Epithelial cell of proximal tubule (primary cell): ENCODE data around the gene LMLN. TPM values are rescaled to one million over a fixed set of nuclear protein-coding genes. Genes with fewer than 3 reads are reported as not detected.
"Not testable (repeated sequence)": the region's sequence is repeated elsewhere in the genome, so short reads cannot be mapped to it uniquely, and the experiment has no call there.

ENCODE experiments used
- DNase-seq: peaks from one replicate; pipeline ENCODE4 v3.0.0-alpha.2; 2011; ENCODE audit warnings: low read depth
- H3K4me3 ChIP-seq: 2 replicates; pipeline ENCODE4 v1.5.1; 2011; ENCODE audit warnings: low read depth, mild to moderate bottlenecking, low read length
- total RNA-seq: library from RNA; depleted of rRNA; stranded (reverse); fragments of >200 nt; gene quantifications from 2 replicates; pipeline ENCODE4 v1.2.3, GENCODE V29; 2015
- TF ChIP-seq, protein P1 (sequence below): conservative IDR thresholded peaks from 2 replicates; pipeline ENCODE4 v1.5.1; 2012; ENCODE audit warnings: low read depth, mild to moderate bottlenecking, low read length

The LMLN gene, protein sequence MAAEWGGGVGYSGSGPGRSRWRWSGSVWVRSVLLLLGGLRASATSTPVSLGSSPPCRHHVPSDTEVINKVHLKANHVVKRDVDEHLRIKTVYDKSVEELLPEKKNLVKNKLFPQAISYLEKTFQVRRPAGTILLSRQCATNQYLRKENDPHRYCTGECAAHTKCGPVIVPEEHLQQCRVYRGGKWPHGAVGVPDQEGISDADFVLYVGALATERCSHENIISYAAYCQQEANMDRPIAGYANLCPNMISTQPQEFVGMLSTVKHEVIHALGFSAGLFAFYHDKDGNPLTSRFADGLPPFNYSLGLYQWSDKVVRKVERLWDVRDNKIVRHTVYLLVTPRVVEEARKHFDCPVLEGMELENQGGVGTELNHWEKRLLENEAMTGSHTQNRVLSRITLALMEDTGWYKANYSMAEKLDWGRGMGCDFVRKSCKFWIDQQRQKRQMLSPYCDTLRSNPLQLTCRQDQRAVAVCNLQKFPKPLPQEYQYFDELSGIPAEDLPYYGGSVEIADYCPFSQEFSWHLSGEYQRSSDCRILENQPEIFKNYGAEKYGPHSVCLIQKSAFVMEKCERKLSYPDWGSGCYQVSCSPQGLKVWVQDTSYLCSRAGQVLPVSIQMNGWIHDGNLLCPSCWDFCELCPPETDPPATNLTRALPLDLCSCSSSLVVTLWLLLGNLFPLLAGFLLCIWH
- 2.0 and 4.0 TPM in 2 replicates for total RNA-seq

DNA sequence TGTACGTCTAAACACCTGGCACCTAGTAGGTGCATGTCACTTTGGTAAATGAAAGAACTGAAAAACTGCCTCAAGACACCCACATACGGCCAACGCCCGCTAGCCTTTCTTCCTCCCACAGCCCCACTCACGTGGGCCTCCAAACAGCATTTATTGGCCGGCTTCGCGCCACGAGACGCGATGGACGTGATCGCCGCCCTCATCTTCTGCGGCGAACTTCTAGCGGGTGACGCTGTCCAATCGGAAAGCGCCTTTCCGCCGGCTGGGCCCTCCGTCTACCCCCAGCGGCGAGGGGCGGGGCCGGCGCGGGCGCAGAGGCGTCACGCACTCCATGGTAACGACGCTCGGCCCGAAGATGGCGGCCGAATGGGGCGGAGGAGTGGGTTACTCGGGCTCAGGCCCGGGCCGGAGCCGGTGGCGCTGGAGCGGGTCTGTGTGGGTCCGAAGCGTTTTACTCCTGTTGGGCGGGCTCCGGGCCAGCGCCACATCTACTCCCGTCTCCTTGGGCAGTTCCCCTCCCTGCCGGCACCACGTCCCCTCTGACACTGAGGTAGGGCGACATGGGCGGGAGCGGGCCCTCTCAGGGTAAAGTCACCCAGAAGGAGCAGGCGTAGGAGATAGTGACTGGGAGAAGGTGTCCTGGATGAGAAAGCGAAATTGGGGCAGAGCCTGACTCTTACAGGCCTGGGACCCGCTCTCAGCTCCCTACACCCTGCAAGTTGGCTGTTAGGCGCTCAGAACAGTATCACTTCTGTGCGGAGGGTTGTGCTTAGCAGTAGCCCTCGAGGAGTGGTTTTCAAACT is at the start of gene LMLN:
Gene LMLN, plus strand, starts transcription at position 327 of the 803 bp plus-strand sequence. Its CDS starts 29 bp downstream, at position 356.
- TF ChIP-seq, protein P1, sequence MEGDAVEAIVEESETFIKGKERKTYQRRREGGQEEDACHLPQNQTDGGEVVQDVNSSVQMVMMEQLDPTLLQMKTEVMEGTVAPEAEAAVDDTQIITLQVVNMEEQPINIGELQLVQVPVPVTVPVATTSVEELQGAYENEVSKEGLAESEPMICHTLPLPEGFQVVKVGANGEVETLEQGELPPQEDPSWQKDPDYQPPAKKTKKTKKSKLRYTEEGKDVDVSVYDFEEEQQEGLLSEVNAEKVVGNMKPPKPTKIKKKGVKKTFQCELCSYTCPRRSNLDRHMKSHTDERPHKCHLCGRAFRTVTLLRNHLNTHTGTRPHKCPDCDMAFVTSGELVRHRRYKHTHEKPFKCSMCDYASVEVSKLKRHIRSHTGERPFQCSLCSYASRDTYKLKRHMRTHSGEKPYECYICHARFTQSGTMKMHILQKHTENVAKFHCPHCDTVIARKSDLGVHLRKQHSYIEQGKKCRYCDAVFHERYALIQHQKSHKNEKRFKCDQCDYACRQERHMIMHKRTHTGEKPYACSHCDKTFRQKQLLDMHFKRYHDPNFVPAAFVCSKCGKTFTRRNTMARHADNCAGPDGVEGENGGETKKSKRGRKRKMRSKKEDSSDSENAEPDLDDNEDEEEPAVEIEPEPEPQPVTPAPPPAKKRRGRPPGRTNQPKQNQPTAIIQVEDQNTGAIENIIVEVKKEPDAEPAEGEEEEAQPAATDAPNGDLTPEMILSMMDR, result no peak
- peak within 1 kb of the TSS; percentile 91 for H3K4me3 ChIP-seq
- DNase-seq, result peak; percentile 57

DNA sequence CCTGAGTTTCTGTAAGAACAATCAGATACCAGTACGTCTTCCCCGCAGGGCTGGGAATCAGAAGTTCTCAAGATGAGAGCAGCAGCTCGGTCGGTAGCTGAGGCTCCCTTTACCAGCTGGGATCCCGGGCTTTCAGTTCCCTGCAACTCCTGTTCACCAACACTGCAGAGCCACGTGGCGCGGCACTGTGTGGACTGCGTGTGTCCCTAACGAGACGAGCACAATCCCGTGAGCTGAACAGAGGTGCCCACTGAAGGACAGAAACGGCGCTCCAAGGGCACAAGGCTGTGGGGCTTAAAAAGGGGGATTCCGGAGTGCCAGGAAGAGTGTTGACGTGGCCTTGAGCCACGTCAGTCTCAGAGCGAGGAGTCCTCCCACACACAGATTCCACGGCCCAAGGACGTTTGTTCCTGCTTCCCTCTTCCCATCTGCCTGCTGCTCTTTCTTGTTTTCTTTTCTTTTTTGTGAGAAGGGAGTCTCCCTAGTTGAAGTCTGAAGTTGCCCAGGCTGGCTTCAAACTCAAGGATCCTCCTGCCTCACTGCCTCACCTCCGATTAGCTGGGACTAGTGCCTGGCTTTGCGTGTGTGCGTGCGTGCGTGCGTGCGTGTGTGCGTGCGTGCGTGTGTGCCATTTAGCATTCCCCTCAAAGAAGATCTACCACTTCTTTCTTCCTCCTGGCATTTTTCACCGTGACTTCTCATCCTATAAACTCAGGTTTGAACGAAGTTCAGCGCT is 47.1 kb upstream of the LMLN start:
- H3K4me3 ChIP-seq, result no peak overlapping the region
- TF ChIP-seq, protein P1, result no peak
- no peak for DNase-seq

DNA sequence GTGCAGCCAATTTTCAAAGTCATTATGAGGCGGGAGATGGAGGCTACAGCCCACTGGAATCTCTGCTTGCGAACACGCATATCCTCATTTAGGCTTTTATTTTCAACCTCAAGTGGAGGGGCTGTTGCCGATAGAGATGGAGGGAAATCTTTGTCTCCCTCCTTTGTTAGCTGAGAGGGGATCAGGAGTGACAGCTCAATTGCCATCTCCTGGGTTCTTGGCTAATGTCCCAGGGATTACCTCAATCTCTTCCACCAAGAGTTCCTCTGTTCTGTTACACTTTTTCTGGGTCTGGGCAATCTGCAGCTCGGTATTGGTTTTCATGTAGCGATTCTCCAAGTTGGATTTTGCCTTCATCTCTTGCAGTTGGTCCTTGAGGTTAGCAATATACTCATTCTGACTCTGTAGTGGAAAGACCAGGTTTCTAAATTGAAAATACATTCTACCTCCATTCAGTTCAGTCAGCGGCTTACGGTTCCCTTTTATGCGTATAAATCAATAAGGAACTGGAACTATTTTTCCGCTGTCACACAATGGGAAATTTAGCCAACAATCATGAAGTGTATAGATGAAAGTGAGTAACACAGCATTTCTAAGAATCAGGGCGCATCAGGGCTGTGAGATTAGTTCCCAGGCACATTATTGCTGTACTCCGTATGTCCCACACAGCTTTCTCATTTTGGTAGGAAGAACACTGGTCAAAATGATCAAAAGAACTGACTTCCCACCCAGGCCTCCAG is 46.2 kb upstream of the LMLN start:
- no peak for DNase-seq

DNA sequence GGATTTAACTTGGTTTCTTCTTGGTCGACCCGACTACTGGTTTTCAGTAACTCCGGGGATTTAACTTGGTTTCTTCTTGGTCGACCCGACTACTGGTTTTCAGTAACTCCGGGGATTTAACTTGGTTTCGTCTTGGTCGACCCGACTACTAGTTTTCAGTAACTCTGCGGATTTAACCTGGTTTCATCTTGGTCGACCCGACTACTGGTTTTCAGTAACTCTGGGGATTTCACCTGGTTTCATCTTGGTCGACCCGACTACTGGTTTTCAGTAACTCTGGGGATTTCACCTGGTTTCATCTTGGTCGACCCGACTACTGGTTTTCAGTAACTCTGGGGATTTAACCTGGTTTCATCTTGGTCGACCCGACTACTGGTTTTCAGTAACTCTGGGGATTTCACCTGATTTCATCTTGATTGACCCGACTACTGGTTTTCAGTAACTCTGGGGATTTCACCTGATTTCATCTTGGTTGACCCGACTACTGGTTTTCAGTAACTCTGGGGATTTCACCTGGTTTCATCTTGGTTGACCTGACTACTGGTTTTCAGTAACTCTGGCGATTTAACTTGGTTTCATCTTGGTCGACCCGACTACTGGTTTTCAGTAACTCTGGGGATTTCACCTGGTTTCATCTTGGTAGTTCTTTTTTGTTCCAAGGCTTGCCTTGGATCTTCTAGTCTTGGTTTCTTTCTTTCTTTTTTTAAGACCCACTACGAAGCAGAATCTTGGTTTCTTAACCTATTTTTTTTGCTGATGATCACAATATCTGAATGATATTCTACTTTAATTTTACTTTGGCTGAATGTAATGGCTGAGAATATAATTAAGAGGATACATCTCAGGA is 38.4 kb upstream of the LMLN start:
- not testable (repeated sequence) for DNase-seq, H3K4me3 ChIP-seq

More for the DNA sequence above, 46.2 kb upstream of the LMLN start:
- TF ChIP-seq, protein P1, result no peak
- H3K4me3 ChIP-seq, result no peak overlapping the region

DNA sequence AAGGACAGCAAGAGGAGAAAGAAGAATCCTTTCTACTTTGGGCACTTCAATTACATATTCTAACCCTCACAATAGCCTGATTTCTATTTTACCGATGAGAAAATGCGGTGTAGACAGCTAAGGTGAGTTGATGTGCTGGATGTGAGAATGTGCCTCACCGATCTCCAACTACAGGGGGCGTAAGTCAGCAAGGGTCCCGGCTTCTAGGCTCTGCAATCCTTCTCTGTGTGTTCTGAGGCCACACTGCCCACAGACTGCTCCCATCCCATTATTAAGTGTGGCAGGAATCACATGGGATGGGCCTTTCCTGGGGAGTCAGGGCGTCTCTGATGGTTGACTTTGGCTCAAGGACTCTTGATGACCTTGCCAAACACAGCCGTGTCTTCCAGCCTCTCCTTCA is 33.6 kb upstream of the LMLN start:
- H3K4me3 ChIP-seq, result no peak overlapping the region
- TF ChIP-seq, protein P1, result peak; percentile 39
- DNase-seq, result no peak

DNA sequence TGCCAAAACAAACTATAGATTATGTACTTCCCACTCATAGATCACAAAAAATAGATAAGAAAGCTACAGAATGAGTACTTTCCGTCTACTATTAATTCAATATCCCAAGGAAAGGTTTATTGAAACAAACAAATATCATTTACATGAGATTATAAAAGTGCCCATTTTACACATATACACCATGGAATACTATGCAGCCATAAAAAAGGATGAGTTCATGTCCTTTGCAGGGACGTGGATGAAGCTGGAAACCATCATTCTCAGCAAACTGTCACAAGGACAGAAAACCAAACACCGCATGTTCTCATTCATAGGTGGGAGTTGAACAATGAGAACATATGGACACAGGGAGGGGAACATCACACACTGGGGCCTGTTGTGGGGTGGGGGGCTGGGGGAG is 32.4 kb upstream of the LMLN start:
- H3K4me3 ChIP-seq, DNase-seq: not testable (repeated sequence)
